Inferior parietal cortex (tissue), 1 donor: Measurements from ENCODE around the gene LMCD1.
A peak's percentile ranks its signal among the peaks of the same experiment; 100 is the strongest.

ENCODE experiments used
- DNase-seq: peaks from one replicate; pipeline ENCODE4 v3.0.0-alpha.2; 2016; ENCODE audit errors: extremely low spot score

The LMCD1 gene

GRCh38 chr3:8618950-8619349 lies 117.3 kb downstream of the LMCD1 start:
- DNase-seq: no peak

DNA sequence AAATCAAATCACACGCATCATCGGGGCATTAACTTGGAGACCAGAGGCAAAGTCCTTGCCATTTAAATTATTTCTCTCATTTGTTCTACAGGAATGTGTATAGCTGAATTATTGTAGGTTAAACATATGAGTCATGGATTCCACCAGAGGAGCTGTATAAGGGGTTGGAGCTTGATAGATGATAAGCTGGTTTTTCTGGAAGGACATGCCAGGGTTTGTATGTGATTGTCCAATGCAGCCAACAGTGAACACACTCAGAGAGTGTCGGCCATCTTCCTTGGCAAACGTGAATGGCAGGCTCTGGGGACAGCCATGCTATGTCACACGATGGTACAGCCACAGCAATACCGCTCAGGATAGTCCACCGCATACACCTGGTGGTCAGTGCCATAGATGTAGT lies 117.9 kb downstream of the LMCD1 start:
- no peak for DNase-seq

DNA sequence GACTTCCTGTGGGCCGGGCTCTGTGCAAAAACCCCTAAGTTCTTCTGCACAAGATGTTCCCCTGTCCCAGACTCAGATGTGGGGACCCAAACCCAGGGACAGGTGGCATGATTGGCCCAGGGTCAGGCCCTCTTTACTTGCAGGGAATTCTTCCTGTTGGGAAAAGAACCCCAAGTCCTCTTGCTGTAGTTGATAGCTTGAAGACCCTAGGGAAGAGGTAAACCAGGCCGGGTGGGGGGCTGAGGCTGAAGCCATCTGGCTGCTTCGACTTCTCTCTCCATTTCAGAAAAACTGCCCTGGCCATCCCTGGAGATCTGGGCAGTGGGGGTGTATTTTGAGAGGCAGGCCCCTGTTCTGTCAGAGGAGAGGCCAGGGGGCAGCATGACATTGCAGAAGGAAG lies 119.5 kb downstream of the LMCD1 start:
- no peak for DNase-seq

DNA sequence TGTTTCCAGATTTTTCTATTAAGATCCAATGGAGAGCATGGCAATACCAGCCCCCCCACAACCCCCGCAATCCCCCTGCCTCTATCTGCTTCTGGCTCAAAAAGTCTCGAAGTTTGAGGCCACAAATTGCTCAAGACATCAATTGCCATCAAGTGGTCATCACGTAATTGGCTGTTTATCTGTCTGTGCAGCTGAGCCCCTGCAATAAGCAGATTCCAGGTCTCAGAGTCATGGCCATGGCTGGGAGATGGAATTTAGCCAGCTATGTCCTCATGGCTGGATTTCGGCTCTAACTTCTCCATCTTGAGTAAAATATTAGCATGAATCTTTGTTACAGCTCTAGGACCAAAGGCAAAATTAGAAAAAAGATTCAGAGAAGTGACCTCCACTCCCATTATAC lies 120.2 kb downstream of the LMCD1 start:
- no peak for DNase-seq

GRCh38 chr3:8622873-8623691 lies 121.5 kb downstream of the LMCD1 start:
- DNase-seq: peak; percentile 70

- DNase-seq: no peak
Observed at GRCh38 chr3:8623741-8624140, 122.1 kb downstream of the LMCD1 start.
